OCI-LY3 (cell line): ENCODE results near the gene MIP.

Experiments used
- CTCF ChIP-seq: fragments of 200-600, 300-600 bp; sonication (generic); IDR thresholded peaks from 2 replicates; pipeline ENCODE4 v1.5.1; 2014; ENCODE audit warnings: antibody characterized with exemption, low read length, low read depth
- EZH2phosphoT487 ChIP-seq: fragments of 200-600 bp; shearing (Covaris generic); IDR thresholded peaks from 2 replicates; pipeline ENCODE4 v1.6.1; 2018; ENCODE audit warnings: antibody characterized with exemption, mixed run types, low read depth

- TF ChIP-seq EZH2phosphoT487 (no peak), CTCF (no peak)
Measured at GRCh38 chr12:56413392-56413791, 41.1 kb downstream of the MIP start.
